Activated CD8-positive, alpha-beta memory T cell treated with anti-CD3 and anti-CD28 coated beads, Interleukin-2, amount 50 U/mL, for 24 hours (primary cell): ENCODE measurements around the gene FEN1.

Experiments used
- DNase-seq: peaks from one replicate; pipeline ENCODE4 v3.0.0-alpha.2; 2020; ENCODE audit errors: extremely low read depth

FEN1 gene

DNA sequence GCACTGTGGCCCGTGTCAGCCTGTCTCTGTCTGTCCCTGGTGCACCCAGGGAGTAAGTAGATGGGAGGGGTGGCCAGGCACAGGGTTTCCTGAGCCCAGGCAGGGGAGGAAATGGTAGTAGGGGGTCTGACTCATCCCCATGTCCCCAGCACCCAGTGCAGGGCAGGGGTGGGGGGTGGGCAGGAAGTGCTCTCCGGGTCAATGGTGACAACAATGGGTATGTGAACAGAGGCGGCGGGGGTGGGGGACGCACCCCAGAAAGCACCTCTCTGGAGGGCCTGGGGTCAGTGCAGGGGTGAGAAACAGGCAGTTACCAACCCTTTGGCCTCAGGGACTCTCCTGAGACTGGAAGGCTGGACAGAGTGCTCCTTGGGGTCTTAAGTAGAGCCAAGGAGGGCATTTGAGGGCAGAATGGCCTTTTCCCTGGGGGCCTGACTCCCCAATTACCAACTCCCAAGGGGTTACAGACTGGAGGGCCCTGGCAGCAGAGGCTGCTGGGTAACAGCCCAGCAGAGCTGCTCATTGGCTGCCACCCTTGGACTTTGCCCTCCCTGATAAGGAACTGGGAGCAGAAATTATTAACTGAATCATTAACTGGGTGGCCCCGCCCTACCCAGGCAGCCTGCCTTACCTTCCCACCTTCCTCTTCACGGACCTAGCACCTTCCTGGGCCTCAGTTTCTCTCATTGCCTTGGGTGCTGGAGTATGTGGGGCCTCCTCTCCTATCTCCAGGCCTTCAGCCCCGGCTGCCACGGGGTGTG is 36.1 kb upstream of the FEN1 start:
- no peak for DNase-seq

DNA sequence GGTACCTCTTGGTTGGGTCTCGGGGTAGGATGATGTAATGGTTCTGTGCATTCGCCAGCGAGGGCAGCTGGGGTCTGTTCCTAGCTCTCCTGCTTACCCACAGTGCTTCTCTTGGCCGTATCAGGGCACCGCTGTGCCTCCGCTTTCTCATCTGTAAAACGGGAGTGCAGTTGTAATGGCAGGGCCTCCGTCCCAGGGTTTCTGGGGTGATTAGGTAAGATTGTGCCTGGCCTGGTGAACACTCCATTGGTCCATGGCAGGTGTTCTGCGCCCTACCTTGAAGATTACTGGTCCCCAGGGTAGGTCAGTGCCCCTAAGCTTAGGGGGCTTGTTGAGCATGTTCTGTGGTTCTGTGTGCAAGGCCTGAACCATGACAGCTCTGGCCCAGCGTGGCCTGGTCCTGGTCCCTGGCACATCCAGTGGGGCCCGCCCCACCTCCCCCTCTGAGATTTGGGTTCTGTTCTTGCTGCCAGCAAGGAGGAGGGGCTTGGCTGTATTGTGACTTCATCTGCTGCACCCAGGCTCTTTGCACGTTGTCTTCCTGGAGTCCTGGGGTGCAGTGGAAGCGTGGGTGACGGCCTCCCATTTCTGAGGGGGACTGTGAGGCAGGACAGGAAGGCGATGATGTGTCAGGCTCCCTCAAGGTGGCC is 35.4 kb upstream of the FEN1 start:
- no peak for DNase-seq

DNA sequence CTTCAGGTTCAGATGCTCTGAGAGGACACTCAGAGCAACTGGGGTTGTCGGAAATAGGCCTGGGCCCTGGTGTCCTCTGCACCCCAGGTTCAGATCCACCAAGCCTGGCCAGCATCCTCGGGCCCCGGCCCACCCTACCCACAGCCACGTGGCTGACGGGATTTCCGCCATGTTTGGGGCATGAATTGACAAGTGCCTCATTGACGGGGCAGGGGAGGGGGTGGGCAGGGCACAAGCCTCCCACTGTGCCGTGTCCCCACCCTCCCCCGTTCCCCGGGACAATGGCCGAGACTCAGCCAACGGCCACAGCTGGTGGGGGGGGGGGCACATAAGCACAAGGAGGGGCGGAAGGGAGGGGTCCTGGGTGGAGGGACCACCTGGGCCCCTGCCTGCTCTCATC is 31.8 kb upstream of the FEN1 start:
- no peak for DNase-seq

DNA sequence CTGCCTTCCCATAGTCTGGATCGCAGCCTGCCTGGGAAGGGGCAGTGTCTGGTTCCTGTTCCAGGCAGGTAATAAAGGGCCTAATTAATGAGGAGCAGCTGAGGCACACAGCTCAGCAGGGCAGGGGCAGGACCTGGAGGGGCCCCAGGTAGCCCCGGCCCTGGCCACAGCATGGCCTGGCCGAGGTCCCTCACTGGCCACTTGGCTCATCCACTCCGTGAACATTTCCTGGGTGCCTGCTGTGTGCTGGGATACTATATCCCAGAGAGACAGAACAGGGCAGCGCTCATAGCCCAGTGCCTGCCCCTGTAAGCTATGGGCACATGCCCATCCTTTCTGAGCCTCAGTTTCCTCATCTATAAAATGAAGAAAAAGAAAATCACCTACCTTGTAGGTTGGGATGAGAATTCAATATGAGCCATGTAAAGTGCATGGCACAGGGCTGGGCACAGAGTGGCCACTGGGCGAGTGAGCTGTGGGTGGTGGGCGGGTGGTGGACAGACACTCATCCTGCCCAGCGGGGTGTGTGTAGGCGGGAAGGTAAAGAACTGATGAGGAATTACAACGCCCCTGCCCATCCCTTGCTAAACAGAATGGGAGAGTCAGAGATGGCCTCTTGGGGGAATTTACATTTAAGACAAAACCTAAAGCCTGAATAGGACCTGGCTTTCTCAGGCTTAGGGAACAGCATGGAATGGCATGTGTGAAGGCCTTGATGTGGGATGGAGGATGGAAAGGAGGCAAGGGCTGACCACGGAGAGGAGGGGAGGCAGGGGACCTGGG is 31.1 kb upstream of the FEN1 start:
- no peak for DNase-seq

DNA sequence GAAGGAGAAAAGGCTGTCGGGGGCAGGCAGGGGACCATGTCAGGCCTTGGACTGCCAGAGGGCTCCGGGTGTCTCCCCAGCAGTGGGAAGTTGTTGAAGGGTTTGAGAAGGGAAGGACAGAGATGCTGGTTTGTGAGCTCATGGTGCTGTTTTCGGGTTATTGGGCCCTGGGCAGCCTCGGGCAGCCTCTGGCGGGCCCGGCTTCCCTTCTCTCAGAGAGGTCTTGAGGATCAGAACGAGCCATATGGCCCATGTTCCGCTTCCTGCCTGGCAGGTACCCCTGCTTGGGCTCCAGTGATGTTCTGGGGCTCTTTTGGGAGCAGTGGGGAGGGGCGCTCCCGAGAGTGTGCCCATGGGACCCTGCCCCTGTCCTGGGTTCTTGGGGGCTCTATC is 30.5 kb upstream of the FEN1 start:
- DNase-seq: no peak

DNA sequence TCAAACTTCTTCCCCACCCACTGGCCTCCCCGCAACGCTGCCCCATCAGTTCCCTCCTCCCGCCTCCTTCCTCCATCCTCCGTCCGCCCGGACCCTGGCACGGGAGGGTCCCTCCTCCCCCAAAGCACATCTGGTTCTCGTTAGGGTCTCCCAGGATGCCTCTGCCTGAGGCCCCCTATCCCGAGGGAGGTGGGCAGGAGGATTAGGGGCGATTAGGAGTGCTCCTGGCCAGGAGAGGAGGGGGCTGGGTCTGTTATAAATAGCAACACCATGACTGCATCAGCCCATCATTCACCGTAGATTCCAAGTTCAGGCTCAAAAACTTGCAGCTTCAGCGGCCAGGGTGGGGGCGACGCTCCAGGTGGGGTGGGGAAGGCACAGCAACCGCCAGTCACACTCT is 29.9 kb upstream of the FEN1 start:
- DNase-seq: no peak

DNA sequence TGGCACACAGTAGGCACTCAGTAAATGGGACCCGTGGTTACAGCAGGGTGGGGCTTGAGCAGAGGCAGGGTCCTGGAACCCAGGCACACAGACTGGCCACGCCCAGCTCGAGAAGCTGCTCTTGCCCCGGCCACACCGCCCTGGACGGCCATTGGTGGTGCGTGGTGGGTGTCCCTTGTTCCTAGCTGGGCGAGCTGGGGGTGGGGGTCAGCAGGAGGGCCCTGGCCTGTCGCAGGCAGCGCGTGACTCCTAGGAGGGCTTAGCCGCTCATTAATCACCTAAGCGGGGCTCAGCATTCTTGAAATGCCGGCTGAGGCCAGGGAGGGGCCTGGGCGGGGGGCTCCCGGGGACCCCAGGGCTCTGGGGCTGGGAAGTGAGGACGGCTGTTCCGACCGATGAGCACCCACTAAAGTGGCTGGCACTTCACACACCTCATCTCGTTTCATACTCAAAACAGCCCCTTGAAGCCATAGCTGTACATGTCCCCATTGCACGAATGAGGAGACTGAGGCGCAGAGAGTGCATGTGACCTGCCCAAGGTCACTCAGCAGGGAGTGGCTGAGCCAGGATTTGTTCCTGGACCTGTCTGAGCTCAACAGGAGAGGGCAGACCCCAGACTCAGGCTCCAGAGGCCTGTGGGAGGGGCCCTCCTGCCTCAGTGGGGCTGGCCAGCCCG is 28.6 kb upstream of the FEN1 start:
- no peak for DNase-seq

DNA sequence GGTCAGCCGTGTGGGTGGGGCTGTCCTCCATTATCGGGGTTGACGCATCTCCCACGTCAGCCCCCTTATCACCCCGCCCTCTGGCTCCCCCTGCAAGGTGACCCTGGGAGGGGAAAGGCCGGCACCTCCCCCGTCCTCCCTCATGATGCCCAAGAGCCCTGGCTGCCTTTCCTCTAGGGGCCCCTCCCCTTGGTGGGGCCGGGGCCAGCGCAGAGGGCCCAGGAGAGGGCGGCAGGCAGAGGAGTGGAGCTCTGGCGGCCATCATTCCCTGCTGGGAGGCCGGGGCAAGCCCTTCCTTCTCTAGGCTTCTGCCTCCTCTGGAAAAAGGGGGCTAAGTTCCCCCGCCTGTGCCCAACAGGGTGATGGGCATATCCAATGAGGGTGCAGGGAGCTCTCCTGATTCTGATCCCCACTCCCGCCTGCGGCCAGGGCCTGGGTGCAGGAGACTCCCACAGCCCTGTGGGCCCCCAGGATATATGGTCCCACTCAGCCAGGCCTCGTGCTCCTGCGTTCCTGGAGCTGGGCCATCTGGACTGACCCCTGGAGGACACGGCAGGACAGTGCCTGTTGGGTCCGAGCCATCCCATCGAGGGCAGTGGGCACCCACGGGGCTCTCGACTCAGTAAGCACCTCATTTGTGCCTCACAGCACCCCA is 28.0 kb upstream of the FEN1 start:
- DNase-seq: no peak

DNA sequence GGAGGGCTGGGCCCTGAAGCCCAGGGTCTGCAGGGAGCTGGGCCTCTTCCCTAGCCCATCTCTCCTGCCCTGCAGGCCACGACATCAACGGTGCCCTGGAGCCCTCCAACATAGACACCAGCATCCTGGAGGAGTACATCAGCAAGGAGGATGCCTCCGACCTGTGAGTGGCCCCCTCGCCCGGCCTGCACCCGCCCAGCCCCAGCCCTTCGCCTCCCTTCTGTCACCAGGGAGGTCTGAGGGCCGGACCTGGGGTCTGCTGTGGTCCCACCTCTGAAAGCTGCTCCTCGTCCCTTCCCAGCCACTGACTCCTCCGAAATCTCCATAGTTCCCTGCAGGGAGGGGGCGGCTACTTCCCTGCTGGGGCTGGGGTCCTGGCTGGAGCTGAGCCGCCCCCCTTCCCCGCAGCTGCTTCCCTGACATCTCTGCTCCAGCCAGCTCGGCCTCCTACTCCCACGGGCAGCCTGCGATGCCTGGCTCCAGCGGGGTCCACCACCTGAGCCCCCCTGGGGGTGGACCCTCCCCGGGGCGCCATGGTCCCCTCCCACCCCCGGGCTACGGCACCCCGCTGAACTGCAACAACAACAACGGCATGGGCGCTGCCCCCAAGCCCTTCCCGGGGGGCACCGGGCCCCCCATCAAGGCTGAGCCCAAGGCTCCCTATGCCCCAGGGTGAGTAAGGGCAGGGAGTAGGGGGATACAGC is 27.0 kb upstream of the FEN1 start:
- DNase-seq: no peak

DNA sequence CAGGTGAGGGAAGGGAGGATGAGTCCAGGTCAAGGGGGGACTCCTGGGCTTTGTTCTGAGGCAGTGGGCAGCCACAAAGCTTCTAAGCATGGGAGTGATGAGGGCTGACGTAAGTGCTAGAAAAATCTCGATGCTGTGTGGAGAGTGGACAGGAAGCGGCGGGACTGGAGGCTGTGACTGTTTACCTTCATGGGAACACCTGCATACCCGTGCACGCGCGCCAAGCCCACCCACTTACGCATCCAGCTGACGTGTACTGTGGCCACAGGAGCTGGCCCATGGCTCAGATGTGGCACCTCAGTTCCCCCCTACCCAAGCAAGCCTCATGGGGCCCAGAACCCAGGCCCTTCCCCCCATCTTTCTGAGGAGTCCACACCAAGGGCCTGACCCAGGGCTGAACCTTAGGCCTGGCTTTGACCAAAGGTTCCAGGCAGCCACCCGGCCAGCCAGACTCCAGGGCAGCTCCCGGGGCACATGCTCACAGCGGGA is 26.3 kb upstream of the FEN1 start:
- no peak for DNase-seq

DNA sequence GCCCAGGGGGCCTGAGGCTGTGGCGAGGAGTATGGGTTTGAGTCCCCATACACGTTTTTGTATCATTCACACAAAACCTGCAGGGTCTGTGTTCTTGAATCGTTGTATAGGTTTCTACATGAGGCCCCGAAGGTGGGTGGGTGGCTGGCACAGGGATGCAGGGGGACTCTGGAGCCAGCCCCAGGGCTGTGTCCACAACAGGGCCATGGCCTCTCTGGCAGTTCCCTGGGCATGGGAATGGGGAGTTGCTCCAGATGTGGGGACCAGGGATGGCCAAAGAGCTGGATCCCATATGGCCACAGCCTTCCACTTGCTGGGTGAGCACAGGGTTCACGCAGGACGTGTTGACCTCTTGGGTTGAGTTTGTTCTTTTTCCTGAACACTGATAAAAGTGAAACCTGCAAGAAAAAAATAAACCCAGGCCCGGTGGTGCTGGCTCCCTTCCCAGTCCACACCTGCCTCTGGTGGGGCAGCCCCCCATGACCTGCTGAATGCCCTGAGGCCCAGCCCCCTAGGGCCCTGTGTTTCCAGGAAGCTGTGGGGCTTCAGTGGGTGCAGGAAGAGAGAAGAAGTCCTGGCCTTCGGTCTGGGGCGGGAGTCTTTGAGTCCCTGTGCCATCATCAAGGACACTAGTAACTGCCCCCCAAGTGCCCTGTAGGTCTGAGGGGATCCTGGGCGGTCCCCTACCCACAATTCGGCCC is 24.2 kb upstream of the FEN1 start:
- no peak for DNase-seq

DNA sequence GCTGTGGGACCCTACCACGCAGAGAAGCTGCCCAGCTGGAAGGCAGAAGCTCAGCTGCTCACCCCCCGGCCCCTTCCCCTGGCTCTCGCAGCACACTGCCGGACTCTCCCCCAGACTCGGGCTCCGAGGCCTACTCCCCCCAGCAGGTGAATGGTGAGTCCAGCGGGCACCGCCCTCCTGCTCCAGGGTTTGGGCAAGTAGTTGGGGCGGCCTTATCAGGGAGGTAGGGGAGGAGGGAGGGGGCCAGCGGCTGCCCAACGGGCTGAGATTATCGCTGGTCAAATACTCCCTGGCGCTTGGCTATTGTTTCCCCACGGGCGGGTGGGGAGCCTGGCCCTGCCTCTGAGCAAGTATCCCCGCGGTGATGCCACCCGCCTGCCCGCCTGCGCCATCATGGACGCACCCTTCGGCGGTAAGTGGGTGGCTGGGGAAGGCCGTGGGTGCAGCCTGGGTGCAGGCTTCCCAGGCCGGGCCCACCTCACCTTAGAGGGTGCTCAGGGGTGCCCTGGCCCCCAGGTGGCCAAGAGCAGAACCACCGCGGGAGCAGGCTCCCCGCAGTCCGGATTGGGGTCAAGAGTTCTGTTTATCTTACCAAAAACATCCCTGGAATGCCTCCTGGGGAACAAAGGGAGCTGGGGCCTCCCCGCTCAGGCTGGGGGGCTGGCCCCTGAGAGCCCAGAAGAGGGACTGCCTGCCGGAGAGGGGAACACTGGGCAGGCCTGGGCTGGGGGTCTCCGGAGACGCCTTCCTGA is 23.4 kb upstream of the FEN1 start:
- no peak for DNase-seq

DNA sequence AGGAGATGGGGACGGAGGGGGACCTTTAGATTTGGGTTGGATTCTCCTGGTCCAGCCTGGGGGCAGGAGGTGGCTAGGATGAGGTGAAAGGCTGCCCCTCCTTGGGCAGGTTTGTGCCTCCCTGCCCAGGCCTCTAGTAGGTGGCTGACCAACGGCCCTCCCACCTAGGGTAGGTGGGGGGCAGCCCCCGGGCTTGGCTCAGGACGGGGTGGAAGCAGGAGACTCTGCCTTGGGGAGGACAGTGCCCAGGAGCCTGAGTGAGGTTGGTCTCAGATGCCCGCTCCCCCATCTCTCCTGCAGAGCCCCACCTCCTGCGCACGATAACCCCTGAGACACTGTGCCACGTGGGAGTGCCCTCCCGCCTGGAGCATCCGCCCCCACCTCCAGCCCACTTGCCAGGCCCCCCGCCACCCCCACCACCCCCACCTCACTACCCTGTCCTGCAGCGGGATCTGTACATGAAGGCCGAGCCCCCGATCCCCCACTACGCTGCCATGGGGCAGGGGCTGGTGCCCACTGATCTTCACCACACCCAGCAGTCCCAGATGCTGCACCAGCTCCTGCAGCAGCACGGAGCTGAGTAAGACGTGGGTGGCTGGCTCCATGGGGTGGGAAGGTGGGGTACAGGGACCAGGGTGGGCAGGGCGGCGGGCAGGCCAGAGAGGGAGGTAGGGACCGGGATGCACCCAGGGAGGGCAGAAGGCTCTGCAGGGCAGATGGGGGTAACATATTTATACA is 22.6 kb upstream of the FEN1 start:
- no peak for DNase-seq

DNA sequence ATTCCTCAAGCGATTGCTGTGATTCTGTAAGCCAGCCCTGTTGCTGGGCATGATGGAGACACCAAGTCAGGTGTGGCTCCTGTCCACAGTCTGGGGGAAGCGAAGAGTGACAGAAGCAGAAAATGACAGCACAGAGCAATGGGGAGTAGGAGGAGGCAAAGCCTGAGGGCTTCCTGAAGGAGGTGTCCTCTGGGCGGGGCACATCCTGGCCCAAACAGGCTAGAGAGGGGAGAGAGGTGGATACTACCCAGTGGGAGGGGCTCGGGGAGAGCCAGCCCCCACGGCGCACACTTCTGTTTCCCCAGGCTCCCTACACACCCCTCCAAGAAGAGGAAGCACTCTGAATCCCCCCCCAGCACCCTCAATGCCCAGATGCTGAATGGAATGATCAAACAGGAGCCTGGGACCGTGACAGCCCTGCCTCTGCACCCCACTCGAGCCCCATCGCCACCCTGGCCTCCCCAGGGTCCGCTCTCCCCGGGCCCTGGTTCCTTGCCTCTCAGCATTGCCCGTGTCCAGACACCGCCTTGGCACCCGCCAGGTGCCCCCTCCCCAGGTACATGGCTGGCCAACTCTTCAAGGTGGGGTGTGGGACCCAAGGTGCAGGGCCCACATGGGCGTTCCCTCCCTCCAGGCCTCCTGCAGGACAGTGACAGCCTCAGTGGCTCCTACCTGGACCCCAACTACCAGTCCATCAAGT is 21.4 kb upstream of the FEN1 start:
- DNase-seq: no peak

DNA sequence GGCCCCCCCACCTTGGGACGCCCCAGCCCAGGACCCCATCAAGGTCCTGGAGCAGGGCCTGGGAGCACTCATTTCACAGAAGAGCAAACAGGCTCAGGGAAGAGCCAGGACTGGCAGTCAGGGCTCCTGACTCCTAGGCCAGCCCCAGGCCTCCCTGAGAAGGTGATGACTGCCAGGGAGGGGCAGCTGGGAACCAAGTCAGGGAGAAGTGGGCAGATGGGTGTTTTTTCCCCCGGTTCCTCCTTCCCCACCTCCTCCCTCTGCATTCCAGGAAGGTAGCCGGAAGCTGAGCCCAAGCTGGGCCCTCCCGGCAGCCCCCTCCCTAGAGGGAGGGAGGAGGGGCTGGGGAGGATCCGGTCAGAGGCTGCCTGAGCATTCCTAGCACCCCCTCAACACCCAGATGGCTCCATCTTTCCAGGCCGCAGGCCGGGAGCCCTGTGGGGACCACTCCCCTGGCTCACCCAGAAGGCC is 20.7 kb upstream of the FEN1 start:
- no peak for DNase-seq

DNA sequence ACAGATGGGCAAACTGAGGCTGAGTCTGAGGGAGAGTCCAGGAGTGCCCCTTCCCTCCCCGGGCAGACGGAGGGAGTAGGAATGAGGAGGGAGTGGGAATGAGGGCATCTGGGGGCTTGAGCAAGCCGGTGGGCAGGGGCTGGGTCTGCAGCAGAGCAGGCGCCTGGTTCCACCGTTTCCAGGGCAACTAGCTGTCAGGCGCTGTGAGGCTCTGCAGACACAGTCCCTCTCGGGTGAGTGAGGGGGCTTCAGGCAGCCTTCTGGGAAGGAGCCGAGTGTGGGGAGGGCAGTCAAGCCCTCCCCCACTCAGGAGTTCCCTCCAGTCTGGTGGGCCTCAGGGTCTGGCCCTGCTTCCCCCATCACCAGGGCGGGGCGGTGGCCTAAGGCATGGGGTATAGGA is 19.4 kb upstream of the FEN1 start:
- DNase-seq: no peak

DNA sequence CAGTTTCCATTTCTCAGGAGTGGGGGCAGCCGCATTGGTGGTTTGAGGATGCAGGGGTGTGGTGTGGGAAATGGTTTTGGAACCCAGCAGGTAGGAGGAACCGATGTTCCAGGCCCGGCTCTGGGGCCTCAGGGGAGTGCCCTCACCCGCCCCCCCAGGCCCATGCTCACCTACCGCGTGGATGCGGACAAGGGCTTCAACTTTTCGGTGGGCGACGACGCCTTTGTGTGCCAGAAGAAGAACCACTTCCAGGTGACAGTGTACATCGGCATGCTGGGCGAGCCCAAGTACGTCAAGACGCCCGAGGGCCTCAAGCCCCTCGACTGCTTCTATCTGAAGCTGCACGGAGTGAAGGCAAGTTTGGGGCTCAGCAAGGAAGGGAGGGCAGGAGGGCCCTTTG is 18.9 kb upstream of the FEN1 start:
- no peak for DNase-seq

DNA sequence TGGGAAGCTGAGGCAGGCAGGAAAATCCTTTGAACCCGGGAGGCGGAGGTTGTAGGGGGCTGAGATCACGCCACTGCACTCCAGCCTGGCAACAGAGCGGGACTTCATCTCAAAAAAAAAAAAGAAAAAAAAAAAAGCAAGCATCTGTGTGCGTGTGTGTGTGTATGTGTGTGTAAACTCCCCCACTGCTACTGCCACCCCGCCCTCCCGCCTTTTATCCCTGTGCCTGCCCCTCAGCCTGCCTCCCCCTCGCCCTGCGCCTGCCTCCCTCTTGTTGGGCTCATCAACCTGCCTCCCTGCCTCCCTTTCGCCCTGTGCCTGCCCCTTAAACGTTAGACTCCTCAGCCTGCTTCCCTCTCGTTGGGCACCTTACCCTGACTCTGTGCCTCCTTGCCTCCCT is 18.3 kb upstream of the FEN1 start:
- DNase-seq: no peak
